Natural killer cell (primary cell): ENCODE data around the gene COL6A2. TPM values are rescaled to one million over a fixed set of nuclear protein-coding genes. Genes with fewer than 3 reads are reported as not detected.
A peak's percentile ranks its signal among the peaks of the same experiment; 100 is the strongest.

Experiments
- ATAC-seq, 3 donors: fragments of 150-1000 bp in 2 of 3; fragments of 200-7000 bp in 1 of 3; cut with Tn5 transposase; 1 replicate in 1 of 3; 2 replicates in 2 of 3; pipeline ENCODE4 v1.10.0; 2021; ENCODE audit warnings: mild to moderate bottlenecking in 2 of 3, moderate library complexity in 2 of 3
- DNase-seq, 2 donors: peaks; one replicate each; pipeline versions ENCODE4 v3.0.0 to v3.0.0-alpha.2; 2013 to 2021; ENCODE audit warnings: mixed read lengths in 1 of 2
- H3K27ac ChIP-seq: one replicate; pipeline ENCODE4 v1.5.1; 2013; ENCODE audit warnings: mild to moderate bottlenecking, low read length
- H3K27me3 ChIP-seq: one replicate; pipeline ENCODE4 v1.6.1; 2013; ENCODE audit warnings: low read length; ENCODE audit not compliant: control insufficient read depth, insufficient read depth
- H3K36me3 ChIP-seq: one replicate; pipeline ENCODE4 v1.6.1; 2013; ENCODE audit warnings: low read length; ENCODE audit not compliant: control insufficient read depth, insufficient read depth
- H3K4me1 ChIP-seq: one replicate; pipeline ENCODE4 v1.6.1; 2013; ENCODE audit warnings: low read length; ENCODE audit not compliant: control insufficient read depth, insufficient read depth
- H3K4me3 ChIP-seq: one replicate; pipeline ENCODE4 v1.5.1; 2013; ENCODE audit warnings: low read length
- H3K9me3 ChIP-seq: one replicate; pipeline ENCODE4 v1.6.1; 2013; ENCODE audit warnings: low read length; ENCODE audit not compliant: control insufficient read depth, insufficient read depth
- H3K27ac Mint-ChIP-seq, 2 donors: one replicate each; pipeline ENCODE4 v1.8.0; 2022; ENCODE audit warnings: mild to moderate bottlenecking in 2 of 2, mixed read lengths in 2 of 2, moderate library complexity in 1 of 2
- H3K27me3 Mint-ChIP-seq, 2 donors: one replicate each; pipeline ENCODE4 v1.8.0; 2022; ENCODE audit warnings: low read depth in 2 of 2, mixed read lengths in 2 of 2
- H3K36me3 Mint-ChIP-seq: one replicate; pipeline ENCODE4 v1.8.0; 2022; ENCODE audit warnings: mixed read lengths
- H3K4me1 Mint-ChIP-seq, 2 donors: one replicate each; pipeline ENCODE4 v1.8.0; 2022; ENCODE audit warnings: mixed read lengths in 2 of 2
- H3K4me3 Mint-ChIP-seq: one replicate; pipeline ENCODE4 v1.8.0; 2022; ENCODE audit warnings: mild to moderate bottlenecking, moderate library complexity, mixed read lengths
- H3K9me3 Mint-ChIP-seq, 2 donors: one replicate each; pipeline ENCODE4 v1.8.0; 2022; ENCODE audit warnings: mixed read lengths in 2 of 2
- CTCF ChIP-seq: fragments of 200-600 bp; IDR thresholded peaks from one replicate; pipeline ENCODE4 v1.8.0; 2022; ENCODE audit warnings: antibody characterized with exemption
- WGBS: methylation state at CpG from one replicate; pipeline ENCODE4 v1.1.7; 2013; ENCODE audit warnings: missing lambda C conversion rate; ENCODE audit not compliant: insufficient coverage; 5-methylcytosine and 5-hydroxymethylcytosine counted together
- intact Hi-C: fragments of 100-400 bp; cut with micrococcal nuclease; formaldehyde crosslinking; loops from one replicate; pipeline ENCODE4 v1.14.2; 2022
- total RNA-seq, 4 donors: library from RNA; stranded (reverse); fragments of 120-200 nt in 1 of 4; gene quantifications; one replicate each; pipeline versions ENCODE4 v1.2.3 to v1.2.4, GENCODE V29; 2013 to 2022

COL6A2 gene
- total RNA-seq, 3 donors from 2014 or later (not counting 1 experiment from before 2014, with no cell fraction given), result 93.9 to 110 (median 97.2) TPM

GRCh38 chr21:46064870-46065214, 33.1 kb upstream of the COL6A2 start:
- H3K27ac Mint-ChIP-seq, result no peak overlapping the region
- H3K36me3 Mint-ChIP-seq, result no peaks in the 10 kb centered on the region
- peaks cover 5% of the 10 kb centered on the region for H3K4me1 ChIP-seq
- intact Hi-C loops, result no loop called here
- H3K4me3 Mint-ChIP-seq, result no peak overlapping the region
- peaks cover 23 to 25% of the 10 kb centered on the region in 2 donors for H3K27me3 Mint-ChIP-seq
- peaks cover 12% of the 10 kb centered on the region for H3K27me3 ChIP-seq
- H3K9me3 ChIP-seq, result peaks cover 16% of the 10 kb centered on the region
- 71% methylated on average over 13 of the region's 13 CpGs for WGBS
- peaks cover 0 to 5% of the 10 kb centered on the region in 2 donors for H3K4me1 Mint-ChIP-seq
- no peak overlapping the region for H3K4me3 ChIP-seq
- no peaks in the 10 kb centered on the region for H3K36me3 ChIP-seq
- H3K9me3 Mint-ChIP-seq, result no peaks in the 10 kb centered on the region
- ATAC-seq, result no peak
- DNase-seq, result peak in 1 of 2 donors; percentile 1
- no peak overlapping the region for H3K27ac ChIP-seq
- TF ChIP-seq CTCF, result no peak

- no peak overlapping the region for H3K27ac Mint-ChIP-seq
- intact Hi-C loops, result no loop called here
- H3K4me1 ChIP-seq, result peaks cover 4% of the 10 kb centered on the region
- H3K27me3 ChIP-seq, result peaks cover 12% of the 10 kb centered on the region
- peaks cover 16% of the 10 kb centered on the region for H3K9me3 ChIP-seq
- no peak overlapping the region for H3K27ac ChIP-seq
- DNase-seq (no peak), ATAC-seq (no peak)
- TF ChIP-seq CTCF, result no peak
- H3K4me1 Mint-ChIP-seq, result peaks cover 0 to 5% of the 10 kb centered on the region in 2 donors
- no peaks in the 10 kb centered on the region for H3K9me3 Mint-ChIP-seq
- peaks cover 23 to 25% of the 10 kb centered on the region in 2 donors for H3K27me3 Mint-ChIP-seq
- no peak overlapping the region for H3K4me3 ChIP-seq
- no peak overlapping the region for H3K4me3 Mint-ChIP-seq
- H3K36me3 Mint-ChIP-seq, result no peaks in the 10 kb centered on the region
- 50% methylated on average over 21 of the region's 22 CpGs for WGBS
- no peaks in the 10 kb centered on the region for H3K36me3 ChIP-seq
Measured at GRCh38 chr21:46065215-46065913, 32.5 kb upstream of the COL6A2 start.

GRCh38 chr21:46065914-46066551, 31.9 kb upstream of the COL6A2 start:
- no peak for TF ChIP-seq CTCF
- no peak overlapping the region for H3K27ac Mint-ChIP-seq
- H3K4me1 Mint-ChIP-seq, result peaks cover 0 to 5% of the 10 kb centered on the region in 2 donors
- WGBS, result 58% methylated on average over 23 of the region's 23 CpGs
- no peaks in the 10 kb centered on the region for H3K9me3 Mint-ChIP-seq
- no peaks in the 10 kb centered on the region for H3K36me3 Mint-ChIP-seq
- Histone ChIP-seq H3K27ac (no peak overlapping the region), H3K4me3 (no peak overlapping the region), H3K4me1 (no peaks in the 10 kb centered on the region), H3K36me3 (no peaks in the 10 kb centered on the region), H3K27me3 (peaks cover 12% of the 10 kb centered on the region), H3K9me3 (peaks cover 16% of the 10 kb centered on the region)
- intact Hi-C loops, result no loop called here
- ATAC-seq, result no peak
- no peak overlapping the region for H3K4me3 Mint-ChIP-seq
- DNase-seq, result no peak
- peaks cover 21 to 25% of the 10 kb centered on the region in 2 donors for H3K27me3 Mint-ChIP-seq
